SH-SY5Y (cell line): ENCODE data around the gene EPS8L3.

Source experiments
- GATA2 ChIP-seq: IDR thresholded peaks from 2 replicates; pipeline ENCODE4 v1.6.1; 2011; ENCODE audit warnings: mild to moderate bottlenecking, low read depth, low read length
- GATA3 ChIP-seq: IDR thresholded peaks from 2 replicates; pipeline ENCODE4 v1.6.1; 2011; ENCODE audit warnings: low read depth, mild to moderate bottlenecking, low read length, moderate library complexity

DNA sequence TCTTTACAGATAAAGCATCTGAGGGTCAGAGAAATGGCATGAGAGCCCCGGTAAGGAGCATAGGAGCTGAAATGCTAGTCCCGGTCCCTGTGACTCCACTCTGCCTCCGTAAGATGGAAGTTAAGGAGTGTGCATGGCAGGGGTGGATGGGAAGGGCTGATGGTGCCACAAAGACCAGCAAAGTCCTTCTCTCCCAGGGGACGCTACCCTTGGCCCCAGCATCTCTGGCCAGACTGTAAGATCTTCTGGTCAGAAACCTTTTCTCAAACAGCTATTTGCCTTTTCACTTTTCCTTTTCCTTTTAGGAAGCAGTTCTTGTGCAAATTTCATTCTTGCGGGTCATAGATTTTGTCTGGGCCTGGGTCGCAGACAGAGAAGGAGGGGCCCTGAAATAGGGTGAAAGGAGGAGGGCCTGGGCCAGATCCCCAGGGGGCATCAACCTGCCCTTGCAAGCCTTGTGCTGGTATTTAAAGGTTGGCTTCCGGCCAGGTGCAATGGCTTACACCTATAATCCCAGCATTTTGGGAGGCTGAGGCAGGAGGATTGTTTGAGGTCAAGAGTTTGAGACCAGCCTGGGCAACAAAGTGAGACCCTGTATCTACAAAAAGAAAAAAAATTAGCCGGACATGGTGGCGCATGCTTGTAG lies 14.4 kb upstream of the EPS8L3 start:
- TF ChIP-seq GATA3 (no peak), GATA2 (no peak)
